Common myeloid progenitor, CD34-positive (primary cell): ENCODE data around the gene ABO.
"Not testable (repeated sequence)": the region's sequence is repeated elsewhere in the genome, so short reads cannot be mapped to it uniquely, and the experiment has no call there.

Experiments used
- CTCF ChIA-PET: fragments of 350-600 bp; sonication (Branson Sonifier 250); formaldehyde crosslinking; loops from one replicate; lab custom pipeline; 2021; ENCODE audit warnings: antibody characterized with exemption; lab: Charles Lee
- POLR2A ChIA-PET: fragments of 350-600 bp; sonication (Branson Sonifier 250); formaldehyde crosslinking; loops from one replicate; lab custom pipeline; 2021; ENCODE audit warnings: antibody characterized with exemption; lab: Charles Lee
- DNase-seq, 3 donors: peaks; one replicate each; pipeline versions ENCODE4 v3.0.0 to v3.0.0-alpha.2; 2013
- H3K27ac ChIP-seq, 2 experiments: 1 replicate in 1 of 2; 2 replicates in 1 of 2; pipeline ENCODE4 v1.7.0; 2013; ENCODE audit warnings: inconsistent platforms in 2 of 2, low read length in 2 of 2, mild to moderate bottlenecking in 2 of 2, low read depth in 1 of 2, moderate library complexity in 1 of 2; ENCODE audit not compliant: severe bottlenecking in 2 of 2, insufficient read depth in 1 of 2, poor library complexity in 1 of 2
- H3K27me3 ChIP-seq, 5 experiments: replicated peaks in 2 of 5; 1 replicate in 3 of 5; 2 replicates in 2 of 5; pipeline versions ENCODE4 v1.6.1 to v1.7.0; 2013; ENCODE audit warnings: low read length in 4 of 5, mild to moderate bottlenecking in 2 of 5, moderate library complexity in 2 of 5, inconsistent platforms in 1 of 5; ENCODE audit not compliant: insufficient read depth in 5 of 5, control insufficient read depth in 4 of 5
- H3K36me3 ChIP-seq, 4 experiments: 1 replicate in 2 of 4; 2 replicates in 2 of 4; pipeline versions ENCODE4 v1.6.1 to v1.7.0; 2013; ENCODE audit warnings: low read length in 3 of 4, control low read depth in 1 of 4, mild to moderate bottlenecking in 1 of 4; ENCODE audit not compliant: control insufficient read depth in 4 of 4, insufficient read depth in 4 of 4
- H3K4me1 ChIP-seq, 4 experiments: 1 replicate in 3 of 4; 2 replicates in 1 of 4; pipeline versions ENCODE4 v1.6.1 to v1.7.1; 2013; ENCODE audit warnings: low read length in 3 of 4, mild to moderate bottlenecking in 3 of 4, control low read depth in 1 of 4, inconsistent platforms in 1 of 4, moderate library complexity in 1 of 4; ENCODE audit not compliant: control insufficient read depth in 4 of 4, insufficient read depth in 4 of 4; ENCODE audit errors: control extremely low read depth in 1 of 4
- H3K4me3 ChIP-seq, 7 experiments: 1 replicate in 4 of 7; 2 replicates in 3 of 7; pipeline versions ENCODE4 v1.5.1 to v1.7.0; 2013; ENCODE audit warnings: mild to moderate bottlenecking in 7 of 7, low read length in 6 of 7, moderate library complexity in 6 of 7, inconsistent platforms in 2 of 7, low read depth in 2 of 7, control low read depth in 1 of 7; ENCODE audit not compliant: insufficient read depth in 4 of 7, control insufficient read depth in 1 of 7; ENCODE audit errors: extremely low read depth in 1 of 7
- H3K9me3 ChIP-seq, 5 experiments: 1 replicate in 4 of 5; 2 replicates in 1 of 5; pipeline versions ENCODE4 v1.6.1 to v1.7.1; 2013; ENCODE audit warnings: low read length in 4 of 5, mild to moderate bottlenecking in 2 of 5, inconsistent platforms in 1 of 5, low read depth in 1 of 5, moderate library complexity in 1 of 5; ENCODE audit not compliant: control insufficient read depth in 4 of 5, insufficient read depth in 2 of 5; ENCODE audit errors: control extremely low read depth in 1 of 5
- WGBS: methylation state at CpG from one replicate; pipeline ENCODE4 v1.1.5; 2013; ENCODE audit not compliant: insufficient coverage; 5-methylcytosine and 5-hydroxymethylcytosine counted together

The ABO gene

GRCh38 chr9:133273819-133274218 lies 1.2 kb downstream of the ABO start:
- CTCF ChIA-PET = interaction anchor here (2.1 to 2.5 kb wide), 2 partner anchors 35 to 86 kb away, joined by 13 to 24 read pairs; no protein-coding TSS in a partner anchor

GRCh38 chr9:133273098-133273497 lies 1.9 kb downstream of the ABO start:
- DNase-seq = peak in 1 of 3 donors; percentile 78
- peaks cover 0 to 3% (median 1%) of the 10 kb centered on the region in 4 experiments for H3K36me3 ChIP-seq
- H3K27me3 ChIP-seq = peaks cover 0 to 5% (median 0%) of the 10 kb centered on the region in 5 experiments
- 15% methylated on average over 6 of the region's 7 CpGs for WGBS
- H3K4me1 ChIP-seq = peaks cover 4 to 65% (median 29%) of the 10 kb centered on the region in 4 experiments
- peaks cover 0 to 7% (median 1%) of the 10 kb centered on the region in 5 experiments for H3K9me3 ChIP-seq
- H3K27ac ChIP-seq = peak overlapping the region; percentile 51 to 75
- peak overlapping the region in 4 of 7 experiments; percentile 17 to 83 (median 82) for H3K4me3 ChIP-seq
- POLR2A ChIA-PET = no interaction called here
- CTCF ChIA-PET = interaction anchor here (1.1 to 2.5 kb wide), 4 partner anchors 8 to 86 kb away, joined by 3 to 24 read pairs (median 9); no protein-coding TSS in a partner anchor

More at GRCh38 chr9:133273819-133274218, 1.2 kb downstream of the ABO start:
- POLR2A ChIA-PET = no interaction called here
- Histone ChIP-seq H3K4me3 (peak overlapping the region in 6 of 7 experiments; percentile 20 to 83 (median 68)), H3K27me3 (peaks cover 0 to 5% (median 0%) of the 10 kb centered on the region in 5 experiments), H3K36me3 (peaks cover 0 to 3% (median 1%) of the 10 kb centered on the region in 4 experiments), H3K27ac (peak overlapping the region; percentile 52 to 75), H3K9me3 (peaks cover 0 to 13% (median 3%) of the 10 kb centered on the region in 5 experiments), H3K4me1 (peaks cover 4 to 58% (median 27%) of the 10 kb centered on the region in 4 experiments)
- no peak for DNase-seq
- WGBS = 63% methylated on average over 9 of the region's 11 CpGs

GRCh38 chr9:133269537-133270362 lies 5.3 kb downstream of the ABO start:
- Histone ChIP-seq H3K9me3 (no peaks in the 10 kb centered on the region), H3K27ac (peak overlapping the region; percentile 40 to 58), H3K4me3 (peak overlapping the region in 2 of 7 experiments; percentile 4 to 13), H3K27me3 (peaks cover 0 to 5% (median 0%) of the 10 kb centered on the region in 5 experiments), H3K4me1 (peaks cover 6 to 67% (median 29%) of the 10 kb centered on the region in 4 experiments), H3K36me3 (peaks cover 0 to 3% (median 1%) of the 10 kb centered on the region in 4 experiments)
- ChIA-PET CTCF (interaction anchor here (0.6 to 2.2 kb wide), 5 partner anchors 10 to 262 kb away, joined by 3 to 7 read pairs (median 4); no protein-coding TSS in a partner anchor), POLR2A (no interaction called here)
- no peak for DNase-seq
- 95% methylated on average over 8 of the region's 9 CpGs for WGBS

- not testable (repeated sequence) for H3K9me3 ChIP-seq, H3K36me3 ChIP-seq, H3K27me3 ChIP-seq
- peaks cover 6 to 61% (median 26%) of the 10 kb centered on the region in 4 experiments for H3K4me1 ChIP-seq
- ChIA-PET POLR2A (interaction anchor here (0.6 kb wide), 1 partner anchor 233 kb away, joined by 3 read pairs; no protein-coding TSS in a partner anchor), CTCF (interaction anchor here (0.6 to 2.2 kb wide), 7 partner anchors 10 to 263 kb away, joined by 3 to 7 read pairs (median 4); no protein-coding TSS in a partner anchor)
- peak in 1 of 3 donors; percentile 51 for DNase-seq
- no CpG with 5 or more reads among the region's 2 CpGs for WGBS
- peak overlapping the region; percentile 40 to 58 for H3K27ac ChIP-seq
- H3K4me3 ChIP-seq = peak overlapping the region in 1 of 7 experiments; percentile 4
Observed at GRCh38 chr9:133269136-133269535, 5.9 kb downstream of the ABO start.

- ChIA-PET CTCF (interaction anchor here (1.3 to 2.2 kb wide), 3 partner anchors 30 to 81 kb away, joined by 4 to 7 read pairs (median 6); no protein-coding TSS in a partner anchor), POLR2A (interaction anchor here (0.6 kb wide), 1 partner anchor 233 kb away, joined by 3 read pairs; no protein-coding TSS in a partner anchor)
- Histone ChIP-seq H3K27ac (peak overlapping the region in 1 of 2 experiments; percentile 58), H3K4me3 (peak overlapping the region in 1 of 7 experiments; percentile 6), H3K36me3 (peaks cover 0 to 7% (median 2%) of the 10 kb centered on the region in 4 experiments), H3K4me1 (peaks cover 6 to 55% (median 23%) of the 10 kb centered on the region in 4 experiments), H3K9me3 (no peaks in the 10 kb centered on the region), H3K27me3 (no peaks in the 10 kb centered on the region)
- no peak for DNase-seq
- 83% methylated on average over 8 of the region's 9 CpGs for WGBS
Observed at GRCh38 chr9:133268335-133269056, 6.5 kb downstream of the ABO start.

GRCh38 chr9:133264235-133264764 lies 10.7 kb downstream of the ABO start:
- H3K4me3 ChIP-seq = no peak overlapping the region
- H3K9me3 ChIP-seq = no peaks in the 10 kb centered on the region
- no peak for DNase-seq
- POLR2A ChIA-PET = no interaction called here
- no peak overlapping the region for H3K27ac ChIP-seq
- WGBS = 94% methylated on average over 5 of the region's 8 CpGs
- CTCF ChIA-PET = interaction anchor here (0.7 to 1.2 kb wide), 2 partner anchors 9 to 25 kb away, joined by 3 read pairs; no protein-coding TSS in a partner anchor
- H3K4me1 ChIP-seq = peaks cover 0 to 17% (median 3%) of the 10 kb centered on the region in 4 experiments
- no peaks in the 10 kb centered on the region for H3K27me3 ChIP-seq
- H3K36me3 ChIP-seq = peaks cover 0 to 26% (median 10%) of the 10 kb centered on the region in 4 experiments
